ENCODE data around the gene UBAP1L.
"Not testable (repeated sequence)": the region's sequence is repeated elsewhere in the genome, so short reads cannot be mapped to it uniquely, and the experiment has no call there.

UBAP1L gene

DNA sequence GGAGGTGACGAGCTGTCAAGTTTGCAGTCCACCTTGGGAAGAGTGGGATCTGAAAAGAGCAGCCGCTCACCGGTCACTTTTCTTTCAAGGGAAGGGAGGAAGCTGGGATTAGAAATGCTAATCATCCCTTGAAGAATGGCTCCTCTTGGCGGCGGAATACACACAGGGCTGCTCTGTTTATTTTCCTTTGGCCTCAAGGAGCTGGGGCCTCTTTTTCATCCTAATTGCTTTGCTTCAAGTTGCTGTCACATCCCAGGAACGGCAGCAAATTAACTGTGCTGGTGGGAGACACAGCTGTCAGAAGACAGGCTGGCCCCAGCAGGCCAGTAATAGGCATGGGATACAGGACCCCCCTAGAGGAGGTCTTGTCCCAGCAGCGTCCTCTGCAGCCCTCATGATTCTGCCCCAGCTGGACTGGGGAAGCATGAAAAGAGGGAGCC is 31.7 kb downstream of the UBAP1L start:
- peak; percentile 49 for DNase-seq (ENCODE audit: low read depth)

DNA sequence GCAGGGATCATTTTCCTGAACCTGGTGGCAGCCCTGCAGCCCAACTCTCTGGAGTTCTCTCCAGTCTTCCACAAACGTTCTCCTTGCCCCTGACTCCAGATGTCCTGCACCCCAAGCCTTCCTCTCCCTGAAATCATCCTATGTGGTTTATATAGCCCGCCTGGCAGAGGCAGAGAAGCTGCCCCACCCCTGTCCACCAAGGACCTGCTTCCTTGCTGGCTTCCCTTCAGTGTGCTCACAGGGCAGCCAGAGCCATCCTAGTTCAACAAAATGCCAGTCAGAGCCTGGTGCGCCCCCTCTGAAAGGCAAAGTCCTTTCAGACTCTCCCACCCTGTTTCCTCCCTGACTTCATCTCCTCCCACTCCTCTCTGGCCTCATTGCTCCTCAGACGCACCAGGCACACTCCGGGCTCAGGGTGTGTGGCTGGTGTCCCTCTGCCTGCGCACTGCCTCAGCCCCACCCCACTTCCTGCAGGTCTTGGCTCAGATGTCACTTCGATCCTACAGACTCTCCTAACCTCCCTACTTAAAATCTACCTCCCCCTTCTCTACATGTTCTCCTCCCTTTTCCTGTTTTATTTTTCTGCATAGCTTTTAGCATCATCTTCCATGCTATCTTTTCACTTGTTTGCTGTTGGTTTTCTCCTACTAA is 32.6 kb downstream of the UBAP1L start:
- no peak for DNase-seq (ENCODE audit: low read depth)

DNA sequence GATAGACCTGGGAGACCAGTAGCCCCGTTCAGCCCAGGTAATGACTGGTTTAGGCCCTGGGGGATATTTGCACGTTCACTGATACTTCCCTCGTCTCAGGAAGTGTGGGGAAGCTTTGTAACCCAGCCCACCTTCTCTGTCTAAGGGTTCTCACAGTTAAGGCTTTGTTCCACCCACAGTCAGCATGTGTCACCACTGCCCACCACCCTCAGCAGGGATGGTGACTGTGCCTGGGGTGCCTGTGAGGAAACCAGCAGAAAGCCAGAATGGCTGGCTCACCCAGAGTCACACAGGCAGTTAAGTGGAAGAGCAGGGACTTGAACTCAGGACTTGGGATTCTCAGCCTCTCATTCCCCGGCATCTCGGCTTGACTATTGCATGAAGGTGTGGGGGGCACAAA is 33.2 kb downstream of the UBAP1L start:
- DNase-seq (ENCODE audit: low read depth): no peak

DNA sequence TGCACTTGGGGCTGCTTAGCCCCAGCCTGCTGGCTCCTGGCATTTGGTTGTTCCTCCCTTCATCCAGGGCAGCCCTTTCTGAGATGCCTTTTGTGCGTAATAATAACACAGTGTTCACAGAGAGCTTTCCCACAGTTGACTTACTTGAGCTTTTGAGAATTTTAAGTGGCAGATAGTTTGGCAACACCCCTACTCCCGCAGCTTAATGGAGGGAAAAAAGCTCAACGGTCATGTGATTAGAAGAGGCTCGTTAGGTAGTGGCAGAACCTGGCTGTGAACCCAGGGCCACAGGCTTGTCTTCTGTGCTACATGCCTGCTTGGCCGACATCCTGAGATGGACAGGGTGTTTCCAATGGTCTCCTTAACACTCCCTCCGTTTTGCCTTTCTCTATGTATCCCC is 33.7 kb downstream of the UBAP1L start:
- no peak for DNase-seq (ENCODE audit: low read depth)

DNA sequence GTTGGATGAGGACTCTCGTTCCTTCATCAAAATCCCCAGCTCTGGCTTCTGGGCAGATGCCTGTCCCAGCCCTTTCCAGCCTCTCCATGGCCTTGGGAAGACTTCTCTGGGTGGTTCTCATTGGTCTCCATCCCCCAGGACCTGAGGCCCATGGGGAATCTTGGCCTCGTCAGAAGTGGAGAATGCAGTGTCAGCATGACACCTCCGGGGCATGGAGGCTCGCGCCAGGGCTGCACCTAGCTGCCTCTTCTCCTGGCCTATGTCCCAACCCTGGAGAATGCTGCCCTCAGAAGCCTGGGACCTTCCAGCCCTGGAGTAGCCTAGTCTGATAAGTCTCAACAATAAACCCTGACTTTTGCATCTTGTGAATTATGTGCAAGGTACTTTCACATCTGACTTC is 35.4 kb downstream of the UBAP1L start:
- DNase-seq (ENCODE audit: low read depth): no peak

DNA sequence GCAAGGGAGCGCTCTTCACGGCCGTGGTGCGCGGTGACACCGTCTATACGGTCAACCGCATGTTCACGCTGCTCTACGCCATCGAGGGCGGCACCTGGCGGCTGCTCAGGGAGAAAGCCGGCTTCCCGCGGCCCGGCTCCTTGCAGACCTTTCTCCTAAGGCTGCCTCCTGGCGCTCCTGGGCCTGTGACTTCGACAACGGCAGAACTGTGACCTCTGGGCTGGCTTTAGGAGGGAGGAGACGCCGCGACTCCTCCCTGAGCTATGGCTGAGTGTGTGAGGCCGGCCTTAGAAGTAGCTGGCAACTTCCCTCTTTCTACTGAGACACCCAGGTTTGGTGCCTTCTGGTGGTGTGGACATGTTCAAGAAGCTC is 37.0 kb downstream of the UBAP1L start:
- DNase-seq (ENCODE audit: low read depth): no peak

DNA sequence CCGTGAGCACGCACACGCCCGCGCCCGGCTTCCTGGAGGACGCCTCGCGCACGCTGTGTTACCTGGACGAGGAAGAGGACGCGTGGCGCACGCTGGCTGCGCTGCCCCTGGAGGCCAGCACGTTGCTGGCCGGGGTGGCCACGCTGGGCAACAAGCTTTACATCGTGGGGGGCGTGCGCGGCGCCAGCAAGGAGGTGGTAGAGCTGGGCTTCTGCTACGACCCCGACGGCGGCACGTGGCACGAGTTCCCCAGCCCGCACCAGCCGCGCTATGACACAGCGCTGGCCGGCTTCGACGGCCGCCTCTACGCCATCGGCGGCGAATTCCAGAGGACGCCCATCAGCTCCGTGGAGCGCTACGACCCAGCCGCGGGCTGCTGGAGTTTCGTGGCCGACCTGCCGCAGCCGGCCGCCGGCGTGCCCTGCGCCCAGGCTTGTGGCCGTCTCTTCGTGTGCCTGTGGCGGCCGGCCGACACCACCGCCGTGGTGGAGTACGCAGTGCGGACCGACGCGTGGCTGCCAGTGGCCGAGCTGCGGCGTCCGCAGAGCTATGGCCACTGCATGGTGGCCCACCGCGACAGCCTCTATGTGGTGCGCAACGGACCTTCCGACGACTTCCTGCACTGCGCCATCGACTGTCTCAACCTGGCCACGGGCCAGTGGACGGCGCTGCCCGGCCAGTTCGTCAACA is 37.6 kb downstream of the UBAP1L start:
- DNase-seq (ENCODE audit: low read depth): no peak

DNA sequence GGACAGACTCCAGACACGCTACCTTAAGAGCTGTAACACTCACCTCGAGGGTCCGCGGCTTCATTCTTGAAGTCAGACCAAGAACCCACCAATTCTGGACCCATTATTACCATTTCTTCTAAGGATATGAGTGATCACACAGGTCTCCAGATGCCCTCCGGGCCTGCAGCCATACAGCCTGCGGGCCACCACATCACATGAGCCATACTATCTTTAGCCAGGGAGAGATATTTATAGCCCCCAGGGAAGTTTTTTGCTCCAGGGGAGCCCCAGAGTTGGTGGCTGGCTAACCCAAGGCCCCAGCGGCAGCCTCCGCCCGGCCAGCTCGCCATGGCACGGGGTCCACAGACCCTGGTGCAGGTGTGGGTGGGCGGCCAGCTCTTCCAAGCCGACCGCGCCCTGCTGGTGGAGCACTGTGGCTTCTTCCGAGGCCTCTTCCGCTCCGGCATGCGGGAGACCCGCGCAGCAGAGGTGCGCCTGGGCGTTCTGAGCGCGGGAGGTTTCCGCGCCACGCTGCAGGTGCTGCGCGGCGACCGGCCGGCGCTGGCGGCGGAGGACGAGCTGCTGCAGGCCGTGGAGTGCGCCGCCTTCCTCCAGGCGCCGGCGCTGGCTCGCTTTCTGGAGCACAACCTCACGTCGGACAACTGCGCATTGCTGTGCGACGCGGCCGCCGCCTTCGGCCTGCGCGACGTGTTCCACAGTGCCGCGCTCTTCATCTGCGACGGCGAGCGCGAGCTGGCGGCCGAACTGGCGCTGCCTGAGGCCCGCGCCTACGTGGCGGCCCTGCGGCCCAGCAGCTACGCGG is 38.3 kb downstream of the UBAP1L start, which contains the start of gene KBTBD13:
TSS of gene KBTBD13 (plus strand) at position 261 of the 805 bp plus-strand sequence. CDS start at position 331, 70 bp downstream.
- DNase-seq (ENCODE audit: low read depth): no peak

DNA sequence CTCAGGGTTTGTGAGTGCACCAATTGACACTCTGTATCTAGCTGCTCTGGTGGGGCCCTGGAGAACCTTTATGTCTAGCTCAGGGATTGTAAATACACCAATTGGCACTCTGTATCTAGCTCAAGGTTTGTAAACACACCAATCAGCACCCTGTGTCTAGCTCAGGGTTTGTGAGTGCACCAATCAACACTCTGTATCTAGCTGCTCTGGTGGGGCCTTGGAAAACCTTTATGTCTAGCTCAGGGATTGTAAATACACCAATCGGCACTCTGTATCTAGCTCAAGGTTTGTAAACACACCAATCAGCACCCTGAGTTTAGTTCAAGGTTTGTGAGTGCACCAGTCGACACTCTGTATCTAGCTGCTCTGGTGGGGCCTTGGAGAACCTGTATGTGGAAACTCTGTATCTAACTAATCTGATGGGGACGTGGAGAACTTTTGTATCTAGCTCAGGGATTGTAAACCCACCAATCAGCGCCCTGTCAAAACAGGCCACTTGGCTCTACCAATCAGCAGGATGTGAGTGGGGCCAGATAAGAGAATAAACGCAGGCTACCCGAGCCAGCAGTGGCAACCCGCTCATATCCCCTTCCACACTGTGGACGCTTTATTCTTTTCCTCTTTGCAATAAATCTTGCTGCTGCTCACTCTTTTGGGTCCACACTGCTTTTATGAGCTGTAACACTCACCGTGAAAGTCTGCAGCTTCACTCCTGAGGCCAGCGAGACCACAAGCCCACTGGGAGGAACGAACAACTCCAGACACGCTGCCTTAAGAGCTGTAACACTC is 39.2 kb downstream of the UBAP1L start:
- not testable (repeated sequence) for DNase-seq (ENCODE audit: low read depth)

DNA sequence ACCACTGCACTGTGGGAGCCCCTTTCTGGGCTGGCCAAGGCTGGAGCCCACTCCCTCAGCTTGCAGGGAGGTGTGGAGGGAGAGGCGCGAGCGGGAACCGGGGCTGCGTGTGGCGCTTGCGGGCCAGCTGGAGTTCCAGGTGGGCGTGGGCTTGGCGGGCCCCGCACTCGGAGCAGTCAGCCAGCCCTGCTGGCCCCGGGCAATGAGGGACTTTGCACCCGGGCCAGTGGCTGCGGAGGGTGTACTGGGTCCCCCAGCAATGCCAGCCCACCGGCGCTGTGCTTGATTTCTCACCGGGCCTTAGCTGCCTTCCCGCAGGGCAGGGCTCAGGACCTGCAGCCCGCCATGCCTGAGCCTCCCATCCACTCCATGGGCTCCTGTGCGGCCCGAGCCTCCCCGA is 40.1 kb downstream of the UBAP1L start:
- not testable (repeated sequence) for DNase-seq (ENCODE audit: low read depth)

DNA sequence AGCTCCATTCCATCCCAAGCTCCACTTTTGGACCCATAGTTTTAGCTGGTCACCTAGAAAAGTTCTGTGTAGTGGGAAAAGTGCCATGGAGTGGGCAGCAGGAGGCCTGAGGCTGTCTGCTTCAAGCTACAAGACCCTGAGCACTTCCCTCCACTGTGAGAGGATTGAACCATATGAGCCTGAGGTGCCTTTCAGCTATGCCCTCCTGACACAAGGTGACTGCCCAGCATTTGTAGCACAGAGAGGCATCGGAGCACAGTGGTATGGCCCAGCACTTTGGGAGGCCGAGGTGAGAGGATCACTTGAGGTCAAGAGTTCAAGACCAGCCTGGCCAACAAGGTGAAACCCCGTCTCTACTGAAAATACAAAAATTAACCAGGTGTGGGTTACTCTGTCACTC is 42.4 kb downstream of the UBAP1L start:
- DNase-seq (ENCODE audit: low read depth): no peak

DNA sequence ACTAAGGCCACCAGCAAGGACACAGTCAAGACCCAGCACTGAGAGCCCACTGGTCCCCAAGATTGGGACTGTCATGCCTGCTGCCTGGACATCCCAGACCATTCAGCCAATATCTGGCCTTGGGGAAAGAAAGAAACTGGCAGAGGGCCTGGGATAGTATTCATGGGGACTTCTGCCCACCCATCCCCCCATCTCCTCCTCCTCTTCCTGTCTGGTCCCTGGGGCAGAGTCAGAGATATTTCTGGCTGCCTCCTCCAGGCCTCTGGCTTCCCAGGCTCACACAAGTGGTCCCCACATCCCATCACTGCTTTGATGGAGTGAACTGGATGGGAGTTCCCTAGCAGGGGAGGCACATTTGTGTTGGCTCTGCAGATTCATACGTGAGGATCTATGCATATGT is 43.0 kb downstream of the UBAP1L start:
- DNase-seq (ENCODE audit: low read depth): no peak

DNA sequence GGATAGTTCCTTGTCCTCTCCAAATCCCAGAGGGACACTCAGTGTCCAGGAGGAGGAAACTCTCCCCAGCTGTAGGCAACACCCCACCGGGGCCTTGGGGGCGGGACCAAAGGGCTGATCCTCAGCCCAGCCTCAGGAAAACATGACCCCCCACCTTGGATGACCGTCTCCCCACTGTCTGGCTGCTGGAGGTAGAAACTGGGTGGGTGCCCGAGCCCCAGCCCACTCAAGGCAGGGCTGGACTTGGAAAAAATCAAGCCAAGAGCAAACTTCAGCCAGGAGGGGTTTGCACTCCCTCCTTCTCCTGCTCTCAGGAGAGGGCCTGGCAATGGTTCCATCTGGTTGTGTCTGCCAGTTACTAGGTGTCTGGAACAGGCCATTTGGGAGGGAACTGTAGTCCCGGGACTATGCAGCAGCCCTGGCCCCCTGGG is 43.6 kb downstream of the UBAP1L start:
- no peak for DNase-seq (ENCODE audit: low read depth)

DNA sequence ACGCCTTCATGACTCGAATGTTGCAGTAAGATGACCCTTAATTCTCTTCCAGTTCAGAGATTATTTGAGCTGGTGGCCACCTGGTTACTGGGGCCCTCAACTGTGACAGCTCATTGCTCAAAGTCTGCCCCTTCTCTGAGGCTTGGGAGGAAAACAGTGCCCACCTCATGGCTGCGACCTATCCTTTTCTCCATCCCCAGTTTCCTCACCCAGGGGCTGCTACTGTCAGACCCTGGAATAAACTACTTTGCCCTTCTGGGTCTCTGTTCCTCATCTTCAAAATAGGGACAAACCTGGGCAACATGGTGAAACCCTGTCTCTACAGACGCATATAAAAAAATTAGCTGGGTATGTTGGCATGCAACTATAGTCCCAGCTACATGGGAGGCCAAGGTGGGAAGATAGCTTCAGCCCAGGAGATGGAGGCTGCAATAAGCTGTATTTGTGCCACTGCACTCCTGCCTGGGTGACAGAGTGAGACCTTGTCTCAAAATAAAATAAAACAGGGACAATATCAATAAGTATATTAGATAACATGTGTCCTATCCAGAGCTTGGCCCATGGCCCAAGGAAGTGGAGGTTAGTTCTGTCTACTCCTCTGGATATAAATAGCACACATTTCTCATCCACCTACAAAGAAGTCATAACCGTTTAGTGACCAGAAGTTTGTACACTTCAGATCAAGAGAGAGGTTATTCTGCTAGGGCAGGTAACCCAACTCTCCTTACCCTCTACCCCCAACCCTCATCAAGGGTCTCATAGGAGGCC is 45.0 kb downstream of the UBAP1L start:
- no peak for DNase-seq (ENCODE audit: low read depth)

DNA sequence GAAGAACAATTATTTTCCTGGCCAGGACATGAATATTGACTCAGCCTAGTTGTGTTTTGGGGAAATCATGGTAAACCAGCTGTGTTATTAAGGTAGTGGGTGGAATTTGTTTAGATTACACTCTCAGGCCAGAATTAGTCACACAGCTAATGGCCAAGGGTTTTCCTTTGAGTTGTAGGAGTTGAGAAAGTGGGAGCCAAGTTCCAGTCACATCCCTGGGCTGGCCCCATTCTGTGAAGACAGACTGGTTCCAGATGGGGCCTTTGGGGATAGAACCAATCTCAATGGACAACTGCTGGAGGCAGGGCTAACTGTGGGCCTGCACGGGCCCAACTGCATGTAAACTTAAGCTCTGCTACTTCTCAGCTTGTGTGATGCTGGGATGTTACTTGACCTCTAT is 45.8 kb downstream of the UBAP1L start:
- DNase-seq (ENCODE audit: low read depth): peak; percentile 74

DNA sequence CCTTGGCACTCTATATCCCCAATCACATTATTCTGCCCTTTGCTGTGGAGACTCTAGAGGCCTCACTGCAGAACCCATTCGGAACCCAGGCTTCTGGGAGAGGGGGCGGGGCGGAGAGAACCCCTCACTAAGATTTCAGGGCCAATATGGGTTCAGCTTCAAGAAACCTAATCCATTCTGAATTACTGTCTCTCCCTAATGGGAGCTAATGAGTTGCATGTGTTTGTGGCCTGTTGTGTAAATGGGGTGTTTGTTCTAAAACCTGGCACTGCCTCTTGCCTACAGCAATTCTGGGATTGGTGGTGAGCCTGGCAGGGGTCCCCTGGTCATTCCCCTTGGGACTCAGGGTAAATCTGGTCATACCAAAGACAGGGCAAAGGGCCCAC is 46.6 kb downstream of the UBAP1L start:
- no peak for DNase-seq (ENCODE audit: low read depth)

DNA sequence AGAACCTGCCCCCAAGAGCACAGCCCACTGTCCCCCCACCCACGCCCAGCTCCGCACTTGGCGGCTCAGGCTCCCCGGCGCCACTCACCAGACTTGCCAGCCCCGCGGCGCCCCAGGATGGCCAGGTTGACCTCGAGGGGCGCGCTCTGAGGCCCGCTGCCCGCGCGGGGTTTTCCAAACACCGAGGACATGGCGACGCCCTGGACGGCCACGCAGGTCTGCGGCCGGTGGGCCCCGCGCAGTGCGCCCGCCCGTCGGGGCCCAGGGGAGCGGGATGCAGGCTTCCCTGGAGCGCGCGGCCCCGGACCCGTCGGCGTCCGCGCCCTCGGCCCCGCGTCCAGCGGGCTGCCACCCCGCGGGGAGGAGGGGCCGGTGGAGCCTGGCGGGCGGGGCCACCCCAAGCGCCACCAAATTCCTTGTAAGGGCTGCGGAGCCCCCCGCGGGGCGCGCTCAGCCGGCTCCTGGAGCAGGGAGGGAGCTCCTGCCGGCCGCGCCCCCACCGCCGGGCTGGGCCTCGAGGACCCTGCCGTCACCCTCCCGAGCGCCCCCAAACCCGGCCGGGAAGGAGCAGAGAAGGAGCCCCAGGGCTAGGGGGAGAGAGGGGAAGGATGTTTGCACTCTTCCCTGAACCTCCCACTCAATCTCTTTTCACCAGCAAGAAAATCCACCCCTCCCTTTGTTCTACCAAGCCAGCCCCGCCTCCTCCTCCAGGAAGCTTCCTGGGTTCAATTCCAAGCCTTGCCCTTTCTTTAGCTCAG is 47.2 kb downstream of the UBAP1L start, which contains the start of gene RASL12:
TSS of gene RASL12 (minus strand) at position 347 of the 758 bp plus-strand sequence. CDS start at position 191, 156 bp downstream.
- DNase-seq (ENCODE audit: low read depth): no peak

DNA sequence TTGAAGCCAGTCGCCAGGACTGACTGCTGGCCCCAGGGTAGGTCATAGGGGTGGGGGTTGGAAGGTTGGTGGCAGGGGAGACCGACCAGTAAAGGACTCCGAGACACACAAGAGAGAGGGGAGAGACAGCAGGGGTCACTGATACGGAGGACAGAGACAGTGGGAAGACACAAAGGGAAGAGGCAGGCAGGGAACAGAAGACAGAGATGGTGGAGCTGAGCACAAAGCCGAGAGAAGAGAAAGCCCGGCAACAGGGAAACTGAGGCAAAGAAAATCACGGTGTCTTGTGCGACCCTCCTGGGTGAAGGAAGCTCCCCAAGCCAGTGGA is 47.7 kb downstream of the UBAP1L start:
- DNase-seq (ENCODE audit: low read depth): no peak

DNA sequence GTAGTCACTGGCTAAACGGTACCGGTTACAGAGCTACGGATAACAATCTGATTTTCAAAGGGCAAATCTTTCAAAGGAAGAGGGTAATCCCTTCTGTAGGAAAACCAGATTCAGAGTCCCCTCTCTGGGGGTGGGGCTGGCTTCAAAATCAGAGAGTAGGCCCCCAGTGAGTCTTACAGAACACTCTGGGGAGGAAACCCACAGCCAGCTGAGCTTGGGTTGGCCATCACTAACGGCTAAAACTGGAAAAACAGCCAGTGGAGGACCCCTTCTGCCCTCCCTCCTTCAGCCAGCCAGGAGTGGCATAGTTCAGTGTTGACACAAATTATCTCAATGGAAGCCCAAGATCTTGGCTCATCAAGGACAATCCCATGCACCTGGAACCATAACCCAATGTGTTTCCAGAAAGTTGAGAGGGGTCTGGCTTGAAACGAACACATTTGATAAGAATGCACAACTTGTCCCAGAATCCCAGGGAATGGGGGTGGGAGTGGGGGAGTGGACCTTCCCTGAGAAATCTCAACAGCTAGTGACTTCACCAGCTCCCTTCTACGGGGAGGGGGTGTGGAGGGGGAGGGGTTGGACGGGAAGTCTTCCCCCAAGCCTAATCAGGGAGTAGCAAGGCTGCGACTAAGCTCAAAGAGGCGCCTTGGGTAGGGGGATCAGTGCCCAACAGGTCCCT is 48.2 kb downstream of the UBAP1L start:
- DNase-seq (ENCODE audit: low read depth): no peak

DNA sequence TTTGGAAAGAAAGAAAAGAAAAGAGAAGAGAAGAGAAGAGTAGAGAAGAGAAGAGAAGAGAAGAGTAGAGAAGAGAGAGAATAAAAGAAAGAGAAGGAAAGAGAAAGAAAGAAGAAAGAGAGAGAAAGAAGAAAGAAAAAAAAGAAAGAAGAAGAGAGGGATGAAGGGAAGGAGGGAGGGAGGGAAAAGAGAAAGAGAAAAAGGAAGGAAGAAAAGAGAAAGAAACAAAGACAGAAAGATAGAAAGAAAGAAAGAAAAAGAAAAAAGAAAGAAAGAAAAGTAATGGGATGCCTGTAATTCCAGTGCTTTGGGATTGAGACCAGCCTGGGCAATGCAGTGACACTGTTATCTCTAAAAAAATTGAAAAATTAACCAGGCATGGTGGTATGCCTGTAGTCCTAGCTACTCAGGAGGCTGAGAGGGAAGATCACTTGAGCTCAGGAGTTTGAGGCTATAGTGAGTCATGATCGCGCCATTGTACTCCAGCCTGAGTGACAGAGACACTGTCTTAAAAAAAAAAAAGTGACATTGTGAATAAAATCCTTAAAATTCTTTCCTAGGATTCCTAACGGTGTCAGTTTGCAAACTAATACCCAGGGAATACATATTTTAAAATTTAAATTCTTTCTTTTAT is 48.9 kb downstream of the UBAP1L start:
- no peak for DNase-seq (ENCODE audit: low read depth)
